WTC11 (cell line): ENCODE data around the gene PRMT6.

Source experiments
- CREB1 ChIP-seq: sonication (generic); formaldehyde crosslinking; IDR thresholded peaks from 2 replicates; pipeline ENCODE4 v1.8.0; 2023; ENCODE audit warnings: mild to moderate bottlenecking, missing genetic modification reagents
- ELF4 ChIP-seq: sonication (generic); formaldehyde crosslinking; IDR thresholded peaks from 2 replicates; pipeline ENCODE4 v1.8.1; 2022; ENCODE audit warnings: low read depth, mild to moderate bottlenecking, moderate library complexity, missing genetic modification reagents
- HMGA2 ChIP-seq: fragments of 250-450 bp; sonication (Bioruptor Pico); IDR thresholded peaks from 2 replicates; pipeline ENCODE4 v1.4.0; 2021; ENCODE audit warnings: mild to moderate bottlenecking, moderate library complexity
- TP53 ChIP-seq: sonication (generic); formaldehyde crosslinking; IDR thresholded peaks from 2 replicates; pipeline ENCODE4 v1.8.1; 2023; ENCODE audit warnings: mild to moderate bottlenecking, missing genetic modification reagents
- ZBTB21 ChIP-seq: sonication (generic); formaldehyde crosslinking; IDR thresholded peaks from 2 replicates; pipeline ENCODE4 v1.8.1; 2023; ENCODE audit warnings: mild to moderate bottlenecking, missing genetic modification reagents, borderline replicate concordance
- ZNF121 ChIP-seq: sonication (generic); formaldehyde crosslinking; IDR thresholded peaks from 2 replicates; pipeline ENCODE4 v1.8.0; 2023; ENCODE audit warnings: missing genetic modification reagents
- ZNF416 ChIP-seq: fragments of 250-450 bp; sonication (Bioruptor Pico); IDR thresholded peaks from 2 replicates; pipeline ENCODE4 v1.9.0; 2021; ENCODE audit warnings: mild to moderate bottlenecking, inconsistent platforms
- ZNF423 ChIP-seq: fragments of 250-450 bp; sonication (Bioruptor Pico); IDR thresholded peaks from 2 replicates; pipeline ENCODE4 v2.1.2; 2022; ENCODE audit warnings: mild to moderate bottlenecking, moderate library complexity
- TF ChIP-seq, protein P1 (sequence below): fragments of 200-600 bp; IDR thresholded peaks from 2 replicates; pipeline ENCODE4 v1.8.0; 2022; ENCODE audit warnings: antibody characterized with exemption
- TF ChIP-seq, protein P2 (sequence below): fragments of 250-450 bp; sonication (Bioruptor Pico); IDR thresholded peaks from 2 replicates; pipeline ENCODE4 v2.1.2; 2022; ENCODE audit warnings: mild to moderate bottlenecking, moderate library complexity
- TF ChIP-seq, protein P3 (sequence below): sonication (generic); formaldehyde crosslinking; IDR thresholded peaks from 2 replicates; pipeline ENCODE4 v1.8.0; 2022; ENCODE audit warnings: mild to moderate bottlenecking, missing genetic modification reagents
- TF ChIP-seq, protein P4 (sequence below): sonication (generic); formaldehyde crosslinking; IDR thresholded peaks from 2 replicates; pipeline ENCODE4 v1.8.1; 2023; ENCODE audit warnings: mild to moderate bottlenecking, missing genetic modification reagents, moderate library complexity
- TF ChIP-seq, protein P5 (sequence below): sonication (generic); formaldehyde crosslinking; IDR thresholded peaks from 2 replicates; pipeline ENCODE4 v1.8.1; 2022; ENCODE audit warnings: low read depth, missing genetic modification reagents, borderline replicate concordance

DNA sequence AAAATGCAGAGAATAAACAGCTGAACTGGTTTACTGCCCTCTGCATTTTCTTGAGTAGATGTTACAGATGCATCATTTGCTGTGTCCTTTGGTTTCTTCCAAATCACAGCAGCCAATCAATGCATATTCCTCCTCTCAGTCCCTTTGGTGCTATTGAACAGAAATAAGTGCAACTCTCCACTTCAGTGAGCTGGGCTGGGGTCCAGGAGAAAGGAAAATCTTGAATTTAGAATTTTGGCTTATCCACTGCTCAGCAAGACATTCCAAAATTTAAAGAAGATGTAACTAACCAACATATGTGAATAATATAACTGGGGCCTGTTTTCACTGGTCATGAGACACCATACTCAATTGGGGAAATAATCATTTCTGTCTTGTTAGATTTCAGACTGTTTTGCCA is 39.2 kb downstream of the PRMT6 start:
- TF ChIP-seq, protein P1, sequence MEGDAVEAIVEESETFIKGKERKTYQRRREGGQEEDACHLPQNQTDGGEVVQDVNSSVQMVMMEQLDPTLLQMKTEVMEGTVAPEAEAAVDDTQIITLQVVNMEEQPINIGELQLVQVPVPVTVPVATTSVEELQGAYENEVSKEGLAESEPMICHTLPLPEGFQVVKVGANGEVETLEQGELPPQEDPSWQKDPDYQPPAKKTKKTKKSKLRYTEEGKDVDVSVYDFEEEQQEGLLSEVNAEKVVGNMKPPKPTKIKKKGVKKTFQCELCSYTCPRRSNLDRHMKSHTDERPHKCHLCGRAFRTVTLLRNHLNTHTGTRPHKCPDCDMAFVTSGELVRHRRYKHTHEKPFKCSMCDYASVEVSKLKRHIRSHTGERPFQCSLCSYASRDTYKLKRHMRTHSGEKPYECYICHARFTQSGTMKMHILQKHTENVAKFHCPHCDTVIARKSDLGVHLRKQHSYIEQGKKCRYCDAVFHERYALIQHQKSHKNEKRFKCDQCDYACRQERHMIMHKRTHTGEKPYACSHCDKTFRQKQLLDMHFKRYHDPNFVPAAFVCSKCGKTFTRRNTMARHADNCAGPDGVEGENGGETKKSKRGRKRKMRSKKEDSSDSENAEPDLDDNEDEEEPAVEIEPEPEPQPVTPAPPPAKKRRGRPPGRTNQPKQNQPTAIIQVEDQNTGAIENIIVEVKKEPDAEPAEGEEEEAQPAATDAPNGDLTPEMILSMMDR: no peak
- TF ChIP-seq TP53 (CRISPR knock-in tag) (no peak), ZNF423 (no peak), ZBTB21 (no peak), ZNF121 (CRISPR knock-in tag) (no peak), ZNF416 (CRISPR knock-in tag) (no peak), CREB1 (CRISPR knock-in tag) (no peak), HMGA2 (no peak), ELF4 (CRISPR knock-in tag) (no peak)
- TF ChIP-seq, protein P2, sequence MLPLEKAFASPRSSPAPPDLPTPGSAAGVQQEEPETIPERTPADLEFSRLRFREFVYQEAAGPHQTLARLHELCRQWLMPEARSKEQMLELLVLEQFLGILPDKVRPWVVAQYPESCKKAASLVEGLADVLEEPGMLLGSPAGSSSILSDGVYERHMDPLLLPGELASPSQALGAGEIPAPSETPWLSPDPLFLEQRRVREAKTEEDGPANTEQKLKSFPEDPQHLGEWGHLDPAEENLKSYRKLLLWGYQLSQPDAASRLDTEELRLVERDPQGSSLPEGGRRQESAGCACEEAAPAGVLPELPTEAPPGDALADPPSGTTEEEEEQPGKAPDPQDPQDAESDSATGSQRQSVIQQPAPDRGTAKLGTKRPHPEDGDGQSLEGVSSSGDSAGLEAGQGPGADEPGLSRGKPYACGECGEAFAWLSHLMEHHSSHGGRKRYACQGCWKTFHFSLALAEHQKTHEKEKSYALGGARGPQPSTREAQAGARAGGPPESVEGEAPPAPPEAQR (CRISPR knock-in tag): no peak
- TF ChIP-seq, protein P3, sequence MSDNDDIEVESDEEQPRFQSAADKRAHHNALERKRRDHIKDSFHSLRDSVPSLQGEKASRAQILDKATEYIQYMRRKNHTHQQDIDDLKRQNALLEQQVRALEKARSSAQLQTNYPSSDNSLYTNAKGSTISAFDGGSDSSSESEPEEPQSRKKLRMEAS (CRISPR knock-in tag): no peak
- TF ChIP-seq, protein P4, sequence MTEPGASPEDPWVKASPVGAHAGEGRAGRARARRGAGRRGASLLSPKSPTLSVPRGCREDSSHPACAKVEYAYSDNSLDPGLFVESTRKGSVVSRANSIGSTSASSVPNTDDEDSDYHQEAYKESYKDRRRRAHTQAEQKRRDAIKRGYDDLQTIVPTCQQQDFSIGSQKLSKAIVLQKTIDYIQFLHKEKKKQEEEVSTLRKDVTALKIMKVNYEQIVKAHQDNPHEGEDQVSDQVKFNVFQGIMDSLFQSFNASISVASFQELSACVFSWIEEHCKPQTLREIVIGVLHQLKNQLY: no peak
- TF ChIP-seq, protein P5, sequence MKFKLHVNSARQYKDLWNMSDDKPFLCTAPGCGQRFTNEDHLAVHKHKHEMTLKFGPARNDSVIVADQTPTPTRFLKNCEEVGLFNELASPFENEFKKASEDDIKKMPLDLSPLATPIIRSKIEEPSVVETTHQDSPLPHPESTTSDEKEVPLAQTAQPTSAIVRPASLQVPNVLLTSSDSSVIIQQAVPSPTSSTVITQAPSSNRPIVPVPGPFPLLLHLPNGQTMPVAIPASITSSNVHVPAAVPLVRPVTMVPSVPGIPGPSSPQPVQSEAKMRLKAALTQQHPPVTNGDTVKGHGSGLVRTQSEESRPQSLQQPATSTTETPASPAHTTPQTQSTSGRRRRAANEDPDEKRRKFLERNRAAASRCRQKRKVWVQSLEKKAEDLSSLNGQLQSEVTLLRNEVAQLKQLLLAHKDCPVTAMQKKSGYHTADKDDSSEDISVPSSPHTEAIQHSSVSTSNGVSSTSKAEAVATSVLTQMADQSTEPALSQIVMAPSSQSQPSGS (CRISPR knock-in tag): no peak
